8988T (cell line): ENCODE results near the gene ACOT7.
"Not testable (repeated sequence)": the region's sequence is repeated elsewhere in the genome, so short reads cannot be mapped to it uniquely, and the experiment has no call there.

ENCODE experiments used
- DNase-seq: peaks from one replicate; pipeline ENCODE4 v3.0.0; 2011

ACOT7 gene

GRCh38 chr1:6393400-6394187 is at the start of gene ACOT7:
ACOT7 (minus strand) TSS chr1:6393767; CDS start chr1:6393399, 368 bp downstream.
- DNase-seq, result peak; percentile 84

- DNase-seq, result no peak
Measured at GRCh38 chr1:6441586-6441985, 48.0 kb upstream of the ACOT7 start.

- no peak for DNase-seq
Measured at GRCh38 chr1:6440198-6441126, 46.9 kb upstream of the ACOT7 start.

GRCh38 chr1:6438047-6438525 is 44.5 kb upstream of the ACOT7 start:
- DNase-seq, result no peak

- DNase-seq, result not testable (repeated sequence)
Measured at GRCh38 chr1:6437012-6437700, 43.6 kb upstream of the ACOT7 start.

GRCh38 chr1:6436277-6436676 is 42.7 kb upstream of the ACOT7 start:
- DNase-seq, result not testable (repeated sequence)

- no peak for DNase-seq
Measured at GRCh38 chr1:6435547-6435946, 42.0 kb upstream of the ACOT7 start.

- DNase-seq, result no peak
Measured at GRCh38 chr1:6435129-6435528, 41.6 kb upstream of the ACOT7 start.

GRCh38 chr1:6434186-6434585 is 40.6 kb upstream of the ACOT7 start:
- no peak for DNase-seq

- not testable (repeated sequence) for DNase-seq
Measured at GRCh38 chr1:6431645-6432579, 38.3 kb upstream of the ACOT7 start.

GRCh38 chr1:6429660-6430411 is 36.3 kb upstream of the ACOT7 start:
- not testable (repeated sequence) for DNase-seq

GRCh38 chr1:6428453-6428852 is 34.9 kb upstream of the ACOT7 start:
- not testable (repeated sequence) for DNase-seq

- no peak for DNase-seq
Measured at GRCh38 chr1:6427441-6428390, 34.1 kb upstream of the ACOT7 start.

GRCh38 chr1:6426972-6427350 is 33.4 kb upstream of the ACOT7 start:
- no peak for DNase-seq

GRCh38 chr1:6426277-6426971 is 32.9 kb upstream of the ACOT7 start:
- DNase-seq, result no peak

- DNase-seq, result no peak
Measured at GRCh38 chr1:6425658-6426057, 32.1 kb upstream of the ACOT7 start.

GRCh38 chr1:6424619-6425593 is 31.3 kb upstream of the ACOT7 start, which contains the start of gene ESPN:
ESPN (plus strand) TSS chr1:6424776; CDS start chr1:6424956, 180 bp downstream.
- no peak for DNase-seq
